ENCODE results near the gene SLC16A4.

GRCh38 chr1:110364221-110364620, 26.6 kb downstream of the SLC16A4 start:
- TF ChIP-seq CTCF (IDR thresholded peaks at IDR 0.05; ENCODE audit: borderline replicate concordance, extremely low read depth, low read length, poor library complexity, severe bottlenecking) (no peak), EZH2 (IDR thresholded peaks at IDR 0.05; ENCODE audit: borderline replicate concordance, low read depth, low read length, severe bottlenecking) (no peak)
